GM12891 (cell line): ENCODE measurements around the gene GOSR2.

ENCODE experiments used
- POLR2A ChIP-seq: IDR thresholded peaks from 2 replicates; pipeline ENCODE4 v1.6.1; 2011; ENCODE audit warnings: low read depth, low read length, control low read depth
- POLR2AphosphoS5 ChIP-seq: IDR thresholded peaks from 2 replicates; pipeline ENCODE4 v1.6.1; 2011; ENCODE audit warnings: low read depth, low read length, control low read depth
- SPI1 ChIP-seq: IDR thresholded peaks from 2 replicates; pipeline ENCODE4 v1.6.1; 2011; ENCODE audit warnings: low read depth, low read length, control low read depth

GRCh38 chr17:46948544-46948943 is 25.6 kb downstream of the GOSR2 start:
- TF ChIP-seq POLR2AphosphoS5: no peak
- TF ChIP-seq POLR2A: no peak
- no peak for TF ChIP-seq SPI1
